ENCODE results near the gene C1QTNF12. TPM values are rescaled to one million over a fixed set of nuclear protein-coding genes. Genes with fewer than 3 reads are reported as not detected.

C1QTNF12 gene
- total and polyA plus RNA-seq, 7 donors: 0.13 to 1.4 (median 0.86) TPM

GRCh38 chr1:1291023-1291528 is 44.6 kb upstream of the C1QTNF12 start:
- intact Hi-C loops (cut with DNase I): loop anchor here (2.0 to 5.0 kb wide), 3 partner anchors 168 to 309 kb away; partner anchors contain the start of gene PERM1 (in 1 of the 2)
- H3K27ac ChIP-seq: no peak overlapping the region
- TF ChIP-seq CTCF (IDR thresholded peaks at IDR 0.05): no peak
- no peaks in the 10 kb centered on the region for H3K4me1 ChIP-seq
- H3K9me3 ChIP-seq: no peaks in the 10 kb centered on the region
- H3K27me3 ChIP-seq (ENCODE audit: insufficient read depth in 3 of 3, low read length in 2 of 3): peaks cover 0 to 17% (median 3%) of the 10 kb centered on the region in 3 donors
- H3K36me3 ChIP-seq (ENCODE audit: insufficient read depth in 1 of 2, low read depth in 1 of 2): peaks cover 0 to 22% of the 10 kb centered on the region in 2 donors
- 27 to 37% (median 27%) methylated on average over 24 to 28 of the region's 28 CpGs for WGBS, 3 donors
- no peak overlapping the region for H3K4me3 ChIP-seq
- peak; percentile 20 to 57 for DNase-seq
- peak in 2 of 4 donors; percentile 14 to 18 for ATAC-seq

DNA sequence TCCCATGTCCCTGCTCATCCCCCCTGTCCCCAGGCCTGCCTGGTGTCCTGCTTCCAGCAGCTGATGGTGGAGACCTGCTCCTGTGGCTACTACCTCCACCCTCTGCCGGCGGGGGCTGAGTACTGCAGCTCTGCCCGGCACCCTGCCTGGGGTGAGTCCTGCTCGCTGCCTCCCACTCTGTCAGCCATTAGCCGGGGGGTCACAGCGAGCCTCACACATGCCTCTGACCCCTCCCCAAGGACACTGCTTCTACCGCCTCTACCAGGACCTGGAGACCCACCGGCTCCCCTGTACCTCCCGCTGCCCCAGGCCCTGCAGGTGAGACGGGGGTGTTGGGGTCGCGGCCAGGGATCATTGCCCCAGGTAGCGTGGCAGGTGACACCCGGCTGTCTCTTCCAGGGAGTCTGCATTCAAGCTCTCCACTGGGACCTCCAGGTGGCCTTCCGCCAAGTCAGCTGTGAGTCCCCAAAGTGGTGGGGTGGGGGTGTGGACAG is 43.8 kb upstream of the C1QTNF12 start:
- peak; percentile 66 to 84 for DNase-seq
- peak; percentile 58 for TF ChIP-seq CTCF (IDR thresholded peaks at IDR 0.05)
- Histone ChIP-seq H3K27me3 (ENCODE audit: insufficient read depth in 3 of 3, low read length in 2 of 3) (peaks cover 0 to 25% (median 4%) of the 10 kb centered on the region in 3 donors), H3K27ac (no peak overlapping the region), H3K4me1 (no peaks in the 10 kb centered on the region), H3K9me3 (no peaks in the 10 kb centered on the region), H3K4me3 (no peak overlapping the region), H3K36me3 (ENCODE audit: insufficient read depth in 1 of 2, low read depth in 1 of 2) (peaks cover 0 to 14% of the 10 kb centered on the region in 2 donors)
- intact Hi-C loops (cut with DNase I): loop anchor here (2.0 to 5.0 kb wide), 3 partner anchors 167 to 308 kb away; partner anchors contain the start of gene PERM1 (in 1 of the 2)
- 49 to 67% (median 62%) methylated on average over 14 to 15 of the region's 15 CpGs for WGBS, 3 donors
- peak; percentile 47 to 75 (median 68) for ATAC-seq

- Histone ChIP-seq H3K4me1 (no peaks in the 10 kb centered on the region), H3K27ac (no peak overlapping the region), H3K9me3 (no peaks in the 10 kb centered on the region), H3K27me3 (ENCODE audit: insufficient read depth in 3 of 3, low read length in 2 of 3) (peaks cover 0 to 33% (median 4%) of the 10 kb centered on the region in 3 donors), H3K4me3 (no peak overlapping the region), H3K36me3 (ENCODE audit: insufficient read depth in 1 of 2, low read depth in 1 of 2) (no peaks in the 10 kb centered on the region)
- ATAC-seq: no peak
- WGBS, 3 donors: 81 to 85% (median 81%) methylated on average over 41 to 46 of the region's 46 CpGs
- TF ChIP-seq CTCF (IDR thresholded peaks at IDR 0.05): no peak
- intact Hi-C loops (cut with DNase I): no loop called here
- peak; percentile 12 to 50 for DNase-seq
Observed at GRCh38 chr1:1287288-1288110, 41.0 kb upstream of the C1QTNF12 start.

DNA sequence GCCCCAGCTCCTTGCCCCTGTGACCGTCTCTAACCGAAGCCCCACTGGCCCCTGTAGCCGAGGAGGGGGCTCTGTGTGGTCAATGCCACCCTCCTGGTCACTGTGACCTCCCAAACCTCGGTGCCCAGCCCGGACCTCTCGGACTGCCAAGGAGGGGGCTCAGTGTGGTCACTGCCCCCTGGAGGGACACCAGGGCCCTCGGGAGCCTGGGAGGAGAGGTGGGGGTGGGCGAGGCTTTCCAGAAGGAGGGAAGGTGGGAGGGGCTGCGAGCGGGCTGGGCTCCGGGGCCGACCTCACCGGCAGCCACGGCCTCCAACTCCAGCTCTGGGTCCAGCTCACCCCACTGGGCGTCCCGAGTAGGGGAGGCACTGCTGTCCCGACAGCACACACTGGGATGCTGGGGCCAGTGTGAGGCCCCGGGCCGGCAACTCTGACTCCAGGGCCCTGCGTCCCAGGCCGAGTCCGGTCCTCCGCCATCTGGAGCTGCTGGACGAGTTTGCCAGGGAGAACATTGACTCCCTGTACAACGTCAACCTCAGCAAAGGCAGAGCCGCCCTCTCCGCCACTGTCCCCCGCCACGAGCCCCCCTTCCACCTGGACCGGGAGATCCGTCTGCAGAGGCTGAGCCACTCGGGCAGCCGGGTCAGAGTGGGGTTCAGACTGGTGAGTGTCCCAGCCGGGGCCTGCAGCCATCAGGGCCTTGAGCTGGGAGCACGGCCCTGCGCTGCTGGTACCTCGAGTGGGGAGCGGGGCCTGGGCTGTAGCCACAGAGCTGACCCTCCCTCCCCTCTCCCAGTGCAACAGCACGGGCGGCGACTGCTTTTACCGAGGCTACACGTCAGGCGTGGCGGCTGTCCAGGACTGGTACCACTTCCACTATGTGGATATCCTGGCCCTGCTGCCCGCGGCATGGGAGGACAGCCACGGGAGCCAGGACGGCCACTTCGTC is 40.1 kb upstream of the C1QTNF12 start:
- intact Hi-C loops (cut with DNase I): no loop called here
- no peak for TF ChIP-seq CTCF (IDR thresholded peaks at IDR 0.05)
- Histone ChIP-seq H3K4me3 (no peak overlapping the region), H3K4me1 (no peaks in the 10 kb centered on the region), H3K27ac (no peak overlapping the region), H3K9me3 (no peaks in the 10 kb centered on the region), H3K27me3 (ENCODE audit: insufficient read depth in 3 of 3, low read length in 2 of 3) (peaks cover 0 to 33% (median 4%) of the 10 kb centered on the region in 3 donors), H3K36me3 (ENCODE audit: insufficient read depth in 1 of 2, low read depth in 1 of 2) (no peaks in the 10 kb centered on the region)
- no peak for ATAC-seq
- 45 to 64% (median 51%) methylated on average over 43 to 50 of the region's 50 CpGs for WGBS, 3 donors
- peak in 1 of 2 donors; percentile 49 for DNase-seq
